Caco-2 (cell line): ENCODE results near the gene PTGES2. TPM values are rescaled to one million over a fixed set of nuclear protein-coding genes. Genes with fewer than 3 reads are reported as not detected.

ENCODE experiments used
- BruUV-seq: library from RNA; stranded (reverse); fragments of 400-500 nt; replicated peaks from 2 replicates; lab custom pipeline; 2021; lab: Mats Ljungman, UMichigan
- CTCF ChIA-PET: fragments of 300-600 bp; sonication (Branson Sonifier 250); formaldehyde crosslinking; loops from one replicate; lab custom pipeline; 2022; ENCODE audit warnings: antibody characterized with exemption; lab: Charles Lee
- POLR2A ChIA-PET: fragments of 300-600 bp; sonication (Branson Sonifier 250); formaldehyde crosslinking; loops from one replicate; lab custom pipeline; 2022; ENCODE audit warnings: antibody characterized with exemption; lab: Charles Lee
- DNase-seq, 2 experiments: peaks; one replicate each; pipeline versions ENCODE4 v3.0.0 to v3.0.0-alpha.2; 2020 to 2022
- H3K27me3 ChIP-seq: replicated peaks from 2 replicates; pipeline ENCODE4 v1.6.0; 2011; ENCODE audit warnings: low read length; ENCODE audit not compliant: control insufficient read depth, insufficient read depth
- H3K36me3 ChIP-seq: 2 replicates; pipeline ENCODE4 v1.5.1; 2011; ENCODE audit warnings: low read length; ENCODE audit not compliant: control insufficient read depth, insufficient read depth
- H3K4me1 ChIP-seq: fragments of 250-450 bp; sonication (Bioruptor Pico); 2 replicates; pipeline ENCODE4 v1.5.1; 2020; ENCODE audit warnings: mild to moderate bottlenecking
- H3K4me3 ChIP-seq: 2 replicates; pipeline ENCODE4 v1.5.1; 2011; ENCODE audit warnings: low read depth, mild to moderate bottlenecking, control low read depth, low read length
- H3K9me3 ChIP-seq: fragments of 250-450 bp; sonication (Bioruptor Pico); 2 replicates; pipeline ENCODE4 v1.5.1; 2020; ENCODE audit warnings: mild to moderate bottlenecking, moderate library complexity
- H3K27ac Mint-ChIP-seq: one replicate; pipeline ENCODE4 v1.8.0; 2022; ENCODE audit warnings: mixed read lengths; ENCODE audit not compliant: unreplicated experiment
- H3K27me3 Mint-ChIP-seq: one replicate; pipeline ENCODE4 v1.8.0; 2022; ENCODE audit warnings: mixed read lengths; ENCODE audit not compliant: insufficient read depth, unreplicated experiment
- H3K36me3 Mint-ChIP-seq: one replicate; pipeline ENCODE4 v1.8.0; 2022; ENCODE audit warnings: mild to moderate bottlenecking, mixed read lengths; ENCODE audit not compliant: insufficient read depth, unreplicated experiment
- H3K4me1 Mint-ChIP-seq: one replicate; pipeline ENCODE4 v1.8.0; 2022; ENCODE audit warnings: low read depth, mixed read lengths; ENCODE audit not compliant: unreplicated experiment
- H3K4me3 Mint-ChIP-seq: one replicate; pipeline ENCODE4 v1.8.0; 2022; ENCODE audit warnings: mild to moderate bottlenecking, moderate library complexity, mixed read lengths; ENCODE audit not compliant: unreplicated experiment
- H3K9me3 Mint-ChIP-seq: one replicate; pipeline ENCODE4 v1.8.0; 2022; ENCODE audit warnings: mixed read lengths; ENCODE audit not compliant: unreplicated experiment
- CTCF ChIP-seq, 2 experiments: fragments of 200-600 bp in 1 of 2; IDR thresholded peaks; 1 replicate in 1 of 2; 2 replicates in 1 of 2; pipeline versions ENCODE4 v1.5.1 to v1.8.0; 2011 to 2022; ENCODE audit warnings: antibody characterized with exemption in 1 of 2, control low read depth in 1 of 2, inconsistent platforms in 1 of 2, low read depth in 1 of 2, low read length in 1 of 2, mild to moderate bottlenecking in 1 of 2, moderate library complexity in 1 of 2; ENCODE audit not compliant: insufficient read depth in 1 of 2, severe bottlenecking in 1 of 2, unreplicated experiment in 1 of 2
- intact Hi-C: fragments of 100-400 bp; cut with micrococcal nuclease; formaldehyde crosslinking; loops from one replicate; pipeline ENCODE4 v1.10.0; 2022; ENCODE audit not compliant: unreplicated experiment
- total RNA-seq: library from RNA; stranded (reverse); gene quantifications from 2 replicates; pipeline ENCODE4 v1.2.3, GENCODE V29; 2022

Gene PTGES2
- total RNA-seq, 1 experiment from 2014 or later = 123 TPM

GRCh38 chr9:128162215-128163026 is 34.9 kb upstream of the PTGES2 start:
- Mint-ChIP-seq H3K36me3 (peaks cover 47% of the 10 kb centered on the region), H3K27me3 (no peaks in the 10 kb centered on the region), H3K9me3 (no peaks in the 10 kb centered on the region), H3K27ac (peak overlapping the region; percentile 35), H3K4me3 (peak overlapping the region; percentile 2), H3K4me1 (no peaks in the 10 kb centered on the region)
- ChIA-PET CTCF (no interaction called here), POLR2A (no interaction called here)
- Histone ChIP-seq H3K4me1 (peaks cover 8% of the 10 kb centered on the region; the same call in 1 of the 2 replicates), H3K36me3 (no peaks in the 10 kb centered on the region; the same call in none of the 2 replicates), H3K9me3 (no peaks in the 10 kb centered on the region), H3K4me3 (no peak overlapping the region), H3K27me3 (no peaks in the 10 kb centered on the region)
- intact Hi-C loops = no loop called here
- BruUV-seq = no TSS peak
- DNase-seq = no peak
- no peak for TF ChIP-seq CTCF (IDR thresholded peaks at IDR 0.05; ENCODE audit: insufficient read depth in 1 of 2, low read depth in 1 of 2, low read length in 1 of 2, severe bottlenecking in 1 of 2, unreplicated experiment in 1 of 2)

DNA sequence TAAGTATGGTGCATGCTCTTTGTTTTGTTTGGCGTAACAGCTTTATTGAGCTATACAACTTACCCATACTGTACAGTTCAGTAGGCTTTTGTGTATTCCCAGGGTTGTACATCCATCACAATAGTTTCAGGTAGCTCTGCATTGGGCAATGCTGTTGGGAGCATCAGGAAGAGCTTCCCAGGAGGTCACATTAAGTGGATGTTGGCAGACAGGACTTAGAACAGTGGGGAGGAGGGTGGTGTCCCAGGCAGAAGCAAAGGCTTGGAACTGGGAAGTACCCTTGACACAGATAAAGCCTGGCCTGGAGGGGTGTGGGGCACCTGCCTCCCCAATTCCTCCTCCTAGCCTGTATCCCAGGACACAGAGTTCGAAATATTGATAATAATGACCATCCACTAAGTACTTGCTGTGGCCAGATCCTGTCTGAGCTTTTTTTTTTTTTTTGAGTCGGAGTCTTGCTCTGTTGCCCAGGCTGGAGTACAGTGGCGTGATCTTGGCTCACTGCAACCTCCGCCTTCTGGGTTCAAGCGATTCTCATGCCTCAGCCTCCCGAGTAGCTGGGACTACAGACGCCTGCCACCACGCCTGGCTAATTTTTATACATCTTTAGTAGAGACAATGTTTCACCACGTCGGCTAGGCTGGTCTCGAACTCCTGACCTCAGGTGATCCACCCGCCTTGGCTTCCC is 33.8 kb upstream of the PTGES2 start:
- Histone ChIP-seq H3K27me3 (no peaks in the 10 kb centered on the region), H3K36me3 (no peaks in the 10 kb centered on the region), H3K4me1 (peaks cover 8% of the 10 kb centered on the region; the same call in 1 of the 2 replicates), H3K9me3 (no peaks in the 10 kb centered on the region), H3K4me3 (peak overlapping the region; percentile 58; the same call in 1 of the 2 replicates)
- ChIA-PET CTCF (no interaction called here), POLR2A (interaction anchor here (1.6 kb wide), 1 partner anchor 29 kb away, joined by 5 read pairs; no protein-coding TSS in a partner anchor)
- Mint-ChIP-seq H3K9me3 (no peaks in the 10 kb centered on the region), H3K27ac (no peak overlapping the region), H3K27me3 (no peaks in the 10 kb centered on the region), H3K36me3 (peaks cover 36% of the 10 kb centered on the region), H3K4me3 (peak overlapping the region; percentile 81), H3K4me1 (no peaks in the 10 kb centered on the region)
- no peak for DNase-seq
- no peak for TF ChIP-seq CTCF (IDR thresholded peaks at IDR 0.05; ENCODE audit: insufficient read depth in 1 of 2, low read depth in 1 of 2, low read length in 1 of 2, severe bottlenecking in 1 of 2, unreplicated experiment in 1 of 2)
- BruUV-seq = no TSS peak
- intact Hi-C loops = loop anchor here (2.0 kb wide), 1 partner anchor 33 kb away; no protein-coding TSS in a partner anchor

GRCh38 chr9:128160603-128160987 is 33.1 kb upstream of the PTGES2 start:
- peak in 1 of 2 experiments; percentile 27 for DNase-seq
- ChIA-PET POLR2A (interaction anchor here (1.4 to 1.6 kb wide), 2 partner anchors 30 to 32 kb away, joined by 5 read pairs; no protein-coding TSS in a partner anchor), CTCF (interaction anchor here (0.5 to 1.1 kb wide), 9 partner anchors 10 to 398 kb away, joined by 3 to 4 read pairs (median 3); no protein-coding TSS in a partner anchor)
- Histone ChIP-seq H3K36me3 (no peaks in the 10 kb centered on the region), H3K4me3 (peak overlapping the region; percentile 58), H3K4me1 (peaks cover 8% of the 10 kb centered on the region; the same call in 1 of the 2 replicates), H3K9me3 (no peaks in the 10 kb centered on the region), H3K27me3 (no peaks in the 10 kb centered on the region)
- H3K4me1 Mint-ChIP-seq = no peaks in the 10 kb centered on the region
- no peaks in the 10 kb centered on the region for H3K9me3 Mint-ChIP-seq
- BruUV-seq = no TSS peak
- H3K36me3 Mint-ChIP-seq = peaks cover 28% of the 10 kb centered on the region
- no peak overlapping the region for H3K27ac Mint-ChIP-seq
- no peak for TF ChIP-seq CTCF (IDR thresholded peaks at IDR 0.05; ENCODE audit: insufficient read depth in 1 of 2, low read depth in 1 of 2, low read length in 1 of 2, severe bottlenecking in 1 of 2, unreplicated experiment in 1 of 2)
- H3K4me3 Mint-ChIP-seq = peak overlapping the region; percentile 81
- intact Hi-C loops = loop anchor here (2.0 kb wide), 1 partner anchor 32 kb away; no protein-coding TSS in a partner anchor
- H3K27me3 Mint-ChIP-seq = no peaks in the 10 kb centered on the region
